ENCODE data around the gene NEK6.

GRCh38 chr9:124304285-124304684 is 46.5 kb downstream of the NEK6 start:
- no peak for TF ChIP-seq CTCF (IDR thresholded peaks at IDR 0.05; ENCODE audit: insufficient read depth, low read length)
- no peak for TF ChIP-seq POLR2AphosphoS5 (IDR thresholded peaks at IDR 0.05; ENCODE audit: low read depth)
- no peak for TF ChIP-seq SPI1 (IDR thresholded peaks at IDR 0.05; ENCODE audit: borderline replicate concordance, low read depth)
- TF ChIP-seq REST (IDR thresholded peaks at IDR 0.05; ENCODE audit: insufficient replicate concordance, low read depth), result no peak
- TF ChIP-seq GABPA (IDR thresholded peaks at IDR 0.05; ENCODE audit: low read depth), result no peak
